ENCODE results near the gene OR6K2.
"Not testable (repeated sequence)": the region's sequence is repeated elsewhere in the genome, so short reads cannot be mapped to it uniquely, and the experiment has no call there.

Gene OR6K2

GRCh38 chr1:158706096-158706495 lies 5.6 kb upstream of the OR6K2 start:
- Mint-ChIP-seq H3K9me3 (no peaks in the 10 kb centered on the region), H3K4me3 (no peak overlapping the region), H3K27ac (ENCODE audit: low read depth) (no peak overlapping the region), H3K4me1 (no peaks in the 10 kb centered on the region), H3K27me3 (peaks cover 12% of the 10 kb centered on the region), H3K36me3 (ENCODE audit: insufficient read depth) (no peaks in the 10 kb centered on the region)
- DNase-seq (ENCODE audit: low spot score in 2 of 2) (no peak), ATAC-seq (replicated peaks; ENCODE audit: extremely low read depth, poor library complexity, severe bottlenecking) (no peak)

DNA sequence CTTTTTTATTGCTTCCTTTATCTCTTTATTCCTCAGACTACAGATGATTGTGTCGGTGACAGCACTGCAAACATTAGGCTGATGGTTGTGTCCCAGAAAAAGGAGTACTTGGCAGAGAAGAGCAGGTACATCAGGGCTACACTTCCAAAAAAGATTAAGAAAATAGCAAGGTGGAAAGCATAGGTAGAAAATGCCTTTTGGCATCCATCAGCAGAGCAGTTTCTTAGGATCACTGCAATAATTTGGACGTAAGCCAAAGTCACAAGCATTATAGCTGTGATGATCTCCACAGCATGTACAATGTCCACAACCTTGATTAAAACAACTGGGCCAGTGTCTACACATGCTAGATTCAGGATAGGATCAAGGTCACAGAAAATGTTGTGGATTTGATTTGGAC lies 5.9 kb downstream of the OR6K2 start:
- Mint-ChIP-seq H3K27ac (ENCODE audit: low read depth) (no peak overlapping the region), H3K9me3 (no peaks in the 10 kb centered on the region), H3K4me3 (no peak overlapping the region), H3K4me1 (no peaks in the 10 kb centered on the region), H3K36me3 (ENCODE audit: insufficient read depth) (no peaks in the 10 kb centered on the region), H3K27me3 (peaks cover 21% of the 10 kb centered on the region)
- DNase-seq (ENCODE audit: low spot score in 2 of 2), result no peak
- no peak for ATAC-seq (replicated peaks; ENCODE audit: extremely low read depth, poor library complexity, severe bottlenecking)

DNA sequence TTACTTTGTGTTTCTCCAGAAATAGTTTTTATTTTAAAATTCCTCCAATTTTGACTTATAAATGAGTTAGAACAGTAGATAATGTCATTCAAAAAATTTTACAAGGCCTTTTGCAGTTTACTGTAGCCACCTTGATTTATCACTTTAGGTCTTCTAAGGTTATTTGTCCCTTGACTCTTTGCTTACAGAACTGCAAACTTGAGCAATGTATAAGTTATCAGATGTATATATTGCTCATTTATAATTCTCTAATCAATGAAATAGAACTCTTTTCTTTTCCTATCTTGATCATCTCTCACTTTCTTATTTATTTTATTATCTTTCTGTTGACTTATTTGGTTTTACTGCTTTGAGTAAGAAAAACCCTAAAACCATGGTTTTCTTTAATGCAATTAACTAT lies 8.1 kb downstream of the OR6K2 start:
- H3K27ac Mint-ChIP-seq (ENCODE audit: low read depth), result no peak overlapping the region
- no peaks in the 10 kb centered on the region for H3K36me3 Mint-ChIP-seq (ENCODE audit: insufficient read depth)
- no peak overlapping the region for H3K4me3 Mint-ChIP-seq
- DNase-seq (ENCODE audit: low spot score in 2 of 2) (no peak), ATAC-seq (replicated peaks; ENCODE audit: extremely low read depth, poor library complexity, severe bottlenecking) (no peak)
- H3K27me3 Mint-ChIP-seq, result peaks cover 25% of the 10 kb centered on the region
- H3K9me3 Mint-ChIP-seq, result no peaks in the 10 kb centered on the region
- H3K4me1 Mint-ChIP-seq, result no peaks in the 10 kb centered on the region

DNA sequence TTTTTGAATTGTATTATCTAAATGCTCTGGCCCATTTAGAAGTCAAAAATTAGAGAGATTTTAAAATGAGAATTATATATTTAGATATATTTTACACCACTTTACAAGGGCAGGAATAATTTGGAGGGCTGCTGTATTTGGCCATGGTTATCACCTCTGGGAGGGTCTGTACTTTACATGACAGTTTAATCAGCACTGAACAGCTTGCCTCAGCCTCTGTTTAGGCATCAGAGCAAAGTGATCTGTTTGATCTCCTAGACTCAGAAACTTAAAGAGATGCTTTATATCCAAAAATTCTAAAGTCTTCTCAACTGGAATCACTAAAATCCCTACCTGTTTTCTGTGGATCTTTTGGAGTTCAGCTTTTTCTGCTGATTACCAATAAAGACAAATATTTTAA lies 8.5 kb downstream of the OR6K2 start:
- ATAC-seq (replicated peaks; ENCODE audit: extremely low read depth, poor library complexity, severe bottlenecking) (no peak), DNase-seq (ENCODE audit: low spot score in 2 of 2) (no peak)
- H3K27me3 Mint-ChIP-seq, result peaks cover 29% of the 10 kb centered on the region
- H3K27ac Mint-ChIP-seq (ENCODE audit: low read depth), result no peak overlapping the region
- H3K4me1 Mint-ChIP-seq, result no peaks in the 10 kb centered on the region
- no peak overlapping the region for H3K4me3 Mint-ChIP-seq
- H3K36me3 Mint-ChIP-seq (ENCODE audit: insufficient read depth), result no peaks in the 10 kb centered on the region
- H3K9me3 Mint-ChIP-seq, result no peaks in the 10 kb centered on the region

GRCh38 chr1:158691149-158691548 lies 9.3 kb downstream of the OR6K2 start:
- not testable (repeated sequence) for H3K4me3 Mint-ChIP-seq; H3K27ac Mint-ChIP-seq (ENCODE audit: low read depth); H3K36me3 Mint-ChIP-seq (ENCODE audit: insufficient read depth); DNase-seq (ENCODE audit: low spot score in 2 of 2); H3K9me3 Mint-ChIP-seq; H3K4me1 Mint-ChIP-seq; ATAC-seq (replicated peaks; ENCODE audit: extremely low read depth, poor library complexity, severe bottlenecking)
- H3K27me3 Mint-ChIP-seq, result peaks cover 37% of the 10 kb centered on the region

- Mint-ChIP-seq H3K4me3 (no peak overlapping the region), H3K27me3 (peaks cover 39% of the 10 kb centered on the region), H3K27ac (ENCODE audit: low read depth) (no peak overlapping the region), H3K4me1 (no peaks in the 10 kb centered on the region), H3K36me3 (ENCODE audit: insufficient read depth) (no peaks in the 10 kb centered on the region), H3K9me3 (no peaks in the 10 kb centered on the region)
- ATAC-seq (replicated peaks; ENCODE audit: extremely low read depth, poor library complexity, severe bottlenecking), result no peak
- DNase-seq (ENCODE audit: low spot score in 2 of 2), result no peak
These were observed 10.6 kb downstream of the OR6K2 start for GRCh38 chr1:158689875-158690274.

GRCh38 chr1:158689110-158689509 lies 11.3 kb downstream of the OR6K2 start:
- no peaks in the 10 kb centered on the region for H3K4me1 Mint-ChIP-seq
- H3K9me3 Mint-ChIP-seq, result no peaks in the 10 kb centered on the region
- no peak overlapping the region for H3K4me3 Mint-ChIP-seq
- H3K36me3 Mint-ChIP-seq (ENCODE audit: insufficient read depth), result no peaks in the 10 kb centered on the region
- H3K27ac Mint-ChIP-seq (ENCODE audit: low read depth), result no peak overlapping the region
- ATAC-seq (replicated peaks; ENCODE audit: extremely low read depth, poor library complexity, severe bottlenecking) (no peak), DNase-seq (ENCODE audit: low spot score in 2 of 2) (no peak)
- H3K27me3 Mint-ChIP-seq, result peaks cover 44% of the 10 kb centered on the region

DNA sequence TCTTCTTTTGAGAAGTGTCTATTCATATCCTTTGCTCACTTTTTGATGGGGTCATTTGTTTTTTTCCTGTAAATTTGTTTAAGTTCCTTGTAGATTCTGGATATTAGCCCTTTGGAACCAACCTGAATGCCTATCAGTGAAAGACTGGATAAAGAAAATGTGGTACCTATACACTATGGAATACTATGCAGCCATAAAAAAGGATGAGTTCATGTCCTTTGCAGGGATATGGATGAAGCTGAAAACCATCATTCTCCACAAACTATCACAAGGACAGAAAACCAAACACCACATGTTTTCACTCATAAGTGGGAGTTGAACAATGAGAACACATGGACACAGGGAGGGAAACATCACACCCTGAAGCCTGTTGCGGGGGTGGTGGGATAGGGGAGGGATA lies 12.1 kb downstream of the OR6K2 start:
- H3K27ac Mint-ChIP-seq (ENCODE audit: low read depth); H3K36me3 Mint-ChIP-seq (ENCODE audit: insufficient read depth); H3K4me1 Mint-ChIP-seq; H3K9me3 Mint-ChIP-seq; H3K4me3 Mint-ChIP-seq; DNase-seq (ENCODE audit: low spot score in 2 of 2); ATAC-seq (replicated peaks; ENCODE audit: extremely low read depth, poor library complexity, severe bottlenecking): not testable (repeated sequence)
- peaks cover 51% of the 10 kb centered on the region for H3K27me3 Mint-ChIP-seq

DNA sequence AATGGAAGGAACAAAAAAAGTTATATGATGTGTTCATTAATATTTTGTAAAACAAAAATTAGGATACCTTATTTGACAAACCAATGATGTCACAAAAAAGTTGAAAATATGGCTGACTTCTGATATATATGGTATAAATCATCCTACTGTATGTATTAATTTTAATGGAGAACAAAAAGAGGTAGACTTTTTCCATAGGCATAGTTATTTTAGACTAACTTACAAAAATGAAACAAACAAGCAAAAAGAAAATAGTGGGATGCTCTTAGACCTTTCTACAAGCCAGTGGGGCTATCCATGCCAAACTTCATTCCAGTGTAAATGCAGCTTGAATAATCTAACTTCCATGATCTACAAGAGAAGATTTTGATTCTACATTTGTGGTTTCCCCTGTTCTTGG lies 13.4 kb downstream of the OR6K2 start:
- H3K4me3 Mint-ChIP-seq, result no peak overlapping the region
- peaks cover 63% of the 10 kb centered on the region for H3K27me3 Mint-ChIP-seq
- H3K36me3 Mint-ChIP-seq (ENCODE audit: insufficient read depth), result no peaks in the 10 kb centered on the region
- no peaks in the 10 kb centered on the region for H3K9me3 Mint-ChIP-seq
- no peaks in the 10 kb centered on the region for H3K4me1 Mint-ChIP-seq
- no peak for ATAC-seq (replicated peaks; ENCODE audit: extremely low read depth, poor library complexity, severe bottlenecking)
- no peak overlapping the region for H3K27ac Mint-ChIP-seq (ENCODE audit: low read depth)
- no peak for DNase-seq (ENCODE audit: low spot score in 2 of 2)

DNA sequence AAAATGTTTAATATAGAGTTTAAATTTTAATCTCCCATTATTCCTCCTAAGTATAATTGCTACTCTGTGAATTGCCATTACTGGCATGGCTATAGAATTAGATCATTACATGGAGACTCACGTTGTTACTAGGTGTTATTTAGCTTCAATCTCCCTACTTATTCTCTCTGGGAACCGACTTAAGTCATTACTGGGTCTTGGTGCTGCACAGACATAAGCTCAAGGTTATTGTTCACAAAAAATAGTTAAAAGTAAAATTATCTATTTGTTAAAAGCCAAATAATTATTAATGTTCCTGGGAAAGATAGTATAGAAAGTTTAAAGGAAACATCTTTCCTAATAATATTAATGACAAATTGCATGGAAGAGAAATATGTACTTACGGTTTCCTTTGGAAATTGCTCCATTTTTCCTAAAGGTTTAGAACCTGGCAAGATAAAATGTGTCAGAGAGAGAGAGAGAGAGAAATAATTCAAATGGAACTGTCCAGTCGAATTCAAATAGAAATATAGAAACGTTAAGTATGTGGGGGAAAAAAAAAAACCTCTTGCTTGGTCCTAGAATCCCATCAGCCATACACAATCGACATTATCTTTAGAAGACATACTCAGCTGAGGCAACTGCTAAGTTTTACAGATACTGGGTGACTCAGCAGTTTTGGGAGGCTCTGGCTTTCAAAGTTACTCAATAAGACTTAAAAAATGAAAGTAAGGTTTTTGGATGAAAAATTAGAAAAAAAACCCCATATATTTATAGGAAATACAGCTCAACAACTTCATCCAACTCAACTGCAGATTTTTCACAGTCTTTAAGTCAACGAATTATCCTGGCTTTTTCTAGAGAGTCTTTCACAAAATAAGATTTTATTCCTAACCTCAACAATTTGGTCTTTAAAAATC lies 14.1 kb downstream of the OR6K2 start, which contains the start of gene SPTA1:
Gene SPTA1 (minus strand): TSS at position 605 of the 899 bp plus-strand sequence. CDS start 198 bp downstream, at position 407.
- DNase-seq (ENCODE audit: low spot score in 2 of 2), result no peak
- peaks cover 69% of the 10 kb centered on the region for H3K27me3 Mint-ChIP-seq

GRCh38 chr1:158685085-158685484 lies 15.4 kb downstream of the OR6K2 start:
- Mint-ChIP-seq H3K27ac (ENCODE audit: low read depth) (no peak overlapping the region), H3K36me3 (ENCODE audit: insufficient read depth) (no peaks in the 10 kb centered on the region), H3K4me3 (no peak overlapping the region)

More for the DNA sequence above, 14.1 kb downstream of the OR6K2 start, which contains the start of gene SPTA1:
- no peak for ATAC-seq (replicated peaks; ENCODE audit: extremely low read depth, poor library complexity, severe bottlenecking)
- no peaks in the 10 kb centered on the region for H3K36me3 Mint-ChIP-seq (ENCODE audit: insufficient read depth)
- no peaks in the 10 kb centered on the region for H3K9me3 Mint-ChIP-seq
- H3K4me1 Mint-ChIP-seq, result no peaks in the 10 kb centered on the region
- H3K4me3 Mint-ChIP-seq, result no peak within 1 kb of the TSS
- no peak within 1 kb of the TSS for H3K27ac Mint-ChIP-seq (ENCODE audit: low read depth)

DNA sequence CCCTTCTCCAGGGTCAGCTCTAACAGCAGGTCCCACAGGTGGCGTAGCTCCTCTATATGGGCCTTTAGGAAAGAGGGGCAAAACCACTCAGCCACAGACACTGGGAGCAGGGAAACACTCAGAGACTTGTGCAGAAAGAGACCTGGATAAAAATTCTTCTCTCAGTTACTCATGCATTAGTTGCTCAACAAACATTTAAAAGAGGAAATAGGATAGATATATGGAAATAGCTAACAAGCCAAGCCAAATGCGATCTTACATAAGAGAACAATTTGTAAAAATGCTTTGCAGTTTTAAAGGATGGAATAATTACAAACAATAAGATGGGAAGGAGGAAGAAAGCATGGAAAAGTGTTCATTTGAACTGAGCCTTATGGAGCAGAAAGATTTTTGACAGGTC lies 18.8 kb downstream of the OR6K2 start:
- H3K27me3 Mint-ChIP-seq, result peaks cover 51% of the 10 kb centered on the region
- no peaks in the 10 kb centered on the region for H3K9me3 Mint-ChIP-seq
- no peaks in the 10 kb centered on the region for H3K4me1 Mint-ChIP-seq
- DNase-seq (ENCODE audit: low spot score in 2 of 2) (no peak), ATAC-seq (replicated peaks; ENCODE audit: extremely low read depth, poor library complexity, severe bottlenecking) (no peak)
- no peak overlapping the region for H3K27ac Mint-ChIP-seq (ENCODE audit: low read depth)
- H3K4me3 Mint-ChIP-seq, result no peak overlapping the region
- H3K36me3 Mint-ChIP-seq (ENCODE audit: insufficient read depth), result peaks cover 2% of the 10 kb centered on the region

More at GRCh38 chr1:158685085-158685484, 15.4 kb downstream of the OR6K2 start:
- Mint-ChIP-seq H3K4me1 (no peaks in the 10 kb centered on the region), H3K27me3 (peaks cover 72% of the 10 kb centered on the region), H3K9me3 (no peaks in the 10 kb centered on the region)
- no peak for ATAC-seq (replicated peaks; ENCODE audit: extremely low read depth, poor library complexity, severe bottlenecking)
- no peak for DNase-seq (ENCODE audit: low spot score in 2 of 2)

DNA sequence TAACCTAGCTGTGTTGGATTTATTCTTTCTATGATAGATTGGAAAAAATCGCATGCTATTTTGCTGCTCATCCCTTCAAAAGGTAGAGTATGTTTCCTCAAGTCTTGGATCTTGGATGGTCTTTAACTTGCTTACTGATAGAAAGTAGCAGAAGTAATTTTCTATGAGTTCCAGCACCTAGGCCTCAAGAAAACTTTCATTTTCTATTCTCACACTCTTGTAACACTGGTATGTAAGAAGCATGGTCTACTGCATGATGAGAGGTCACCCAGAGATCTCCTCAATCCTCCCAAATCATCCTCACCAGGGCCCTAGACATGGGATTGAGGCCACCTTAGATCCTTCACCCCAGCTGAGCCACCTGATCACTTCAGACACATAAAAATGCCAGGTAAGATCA lies 21.2 kb downstream of the OR6K2 start:
- Mint-ChIP-seq H3K4me3 (no peak overlapping the region), H3K27ac (ENCODE audit: low read depth) (no peak overlapping the region), H3K36me3 (ENCODE audit: insufficient read depth) (peaks cover 2% of the 10 kb centered on the region), H3K27me3 (peaks cover 36% of the 10 kb centered on the region), H3K4me1 (peaks cover 5% of the 10 kb centered on the region), H3K9me3 (no peaks in the 10 kb centered on the region)
- ATAC-seq (replicated peaks; ENCODE audit: extremely low read depth, poor library complexity, severe bottlenecking), result no peak
- no peak for DNase-seq (ENCODE audit: low spot score in 2 of 2)
